ENCODE results near the gene NOS2.
A peak's percentile ranks its signal among the peaks of the same experiment; 100 is the strongest.
"Not testable (repeated sequence)": the region's sequence is repeated elsewhere in the genome, so short reads cannot be mapped to it uniquely, and the experiment has no call there.

Gene NOS2

GRCh38 chr17:27834571-27834970, 34.2 kb upstream of the NOS2 start:
- no peak for TF ChIP-seq POLR2A (IDR thresholded peaks at IDR 0.05; ENCODE audit: low read depth, low read length)
- no peak for TF ChIP-seq POLR2AphosphoS5 (IDR thresholded peaks at IDR 0.05; ENCODE audit: low read depth, low read length)
- TF ChIP-seq TAF1 (IDR thresholded peaks at IDR 0.05; ENCODE audit: borderline replicate concordance, low read depth, low read length), result no peak
- FAIRE-seq (no peak), DNase-seq (ENCODE audit: insufficient read length) (no peak)

- TF ChIP-seq POLR2A (IDR thresholded peaks at IDR 0.05; ENCODE audit: low read depth, low read length) (no peak), TAF1 (IDR thresholded peaks at IDR 0.05; ENCODE audit: borderline replicate concordance, low read depth, low read length) (no peak), POLR2AphosphoS5 (IDR thresholded peaks at IDR 0.05; ENCODE audit: low read depth, low read length) (no peak)
- no peak for FAIRE-seq
- DNase-seq (ENCODE audit: insufficient read length), result no peak
Measured at GRCh38 chr17:27832831-27833230, 32.5 kb upstream of the NOS2 start.

GRCh38 chr17:27829888-27830287, 29.6 kb upstream of the NOS2 start:
- DNase-seq (ENCODE audit: insufficient read length), result not testable (repeated sequence)
- FAIRE-seq, result peak; percentile 91

GRCh38 chr17:27829143-27829711, 28.9 kb upstream of the NOS2 start:
- not testable (repeated sequence) for DNase-seq (ENCODE audit: insufficient read length)
- FAIRE-seq, result peak; percentile 68

GRCh38 chr17:27825459-27825858, 25.1 kb upstream of the NOS2 start:
- TF ChIP-seq TAF1 (IDR thresholded peaks at IDR 0.05; ENCODE audit: borderline replicate concordance, low read depth, low read length) (no peak), POLR2AphosphoS5 (IDR thresholded peaks at IDR 0.05; ENCODE audit: low read depth, low read length) (no peak), POLR2A (IDR thresholded peaks at IDR 0.05; ENCODE audit: low read depth, low read length) (no peak)
- DNase-seq (ENCODE audit: insufficient read length), result no peak
- no peak for FAIRE-seq

- FAIRE-seq (peak; percentile 21), DNase-seq (ENCODE audit: insufficient read length) (no peak)
Measured at GRCh38 chr17:27824745-27825144, 24.4 kb upstream of the NOS2 start.

GRCh38 chr17:27824176-27824715, 23.9 kb upstream of the NOS2 start:
- DNase-seq (ENCODE audit: insufficient read length), result no peak
- no peak for TF ChIP-seq POLR2A (IDR thresholded peaks at IDR 0.05; ENCODE audit: low read depth, low read length)
- TF ChIP-seq POLR2AphosphoS5 (IDR thresholded peaks at IDR 0.05; ENCODE audit: low read depth, low read length), result no peak
- TF ChIP-seq TAF1 (IDR thresholded peaks at IDR 0.05; ENCODE audit: borderline replicate concordance, low read depth, low read length), result no peak
- no peak for FAIRE-seq

More at GRCh38 chr17:27824745-27825144, 24.4 kb upstream of the NOS2 start:
- TF ChIP-seq POLR2A (IDR thresholded peaks at IDR 0.05; ENCODE audit: low read depth, low read length), result no peak
- no peak for TF ChIP-seq TAF1 (IDR thresholded peaks at IDR 0.05; ENCODE audit: borderline replicate concordance, low read depth, low read length)
- no peak for TF ChIP-seq POLR2AphosphoS5 (IDR thresholded peaks at IDR 0.05; ENCODE audit: low read depth, low read length)

- FAIRE-seq; DNase-seq (ENCODE audit: insufficient read length): not testable (repeated sequence)
Measured at GRCh38 chr17:27822108-27822507, 21.8 kb upstream of the NOS2 start.

- TF ChIP-seq POLR2AphosphoS5 (IDR thresholded peaks at IDR 0.05; ENCODE audit: low read depth, low read length), result no peak
- TF ChIP-seq POLR2A (IDR thresholded peaks at IDR 0.05; ENCODE audit: low read depth, low read length), result no peak
- no peak for TF ChIP-seq TAF1 (IDR thresholded peaks at IDR 0.05; ENCODE audit: borderline replicate concordance, low read depth, low read length)
- FAIRE-seq (no peak), DNase-seq (ENCODE audit: insufficient read length) (no peak)
Measured at GRCh38 chr17:27821318-27821717, 21.0 kb upstream of the NOS2 start.

GRCh38 chr17:27819145-27819544, 18.8 kb upstream of the NOS2 start:
- FAIRE-seq (peak; percentile 58), DNase-seq (ENCODE audit: insufficient read length) (no peak)
- TF ChIP-seq TAF1 (IDR thresholded peaks at IDR 0.05; ENCODE audit: borderline replicate concordance, low read depth, low read length), result no peak
- no peak for TF ChIP-seq POLR2A (IDR thresholded peaks at IDR 0.05; ENCODE audit: low read depth, low read length)
- TF ChIP-seq POLR2AphosphoS5 (IDR thresholded peaks at IDR 0.05; ENCODE audit: low read depth, low read length), result no peak

GRCh38 chr17:27818401-27819105, 18.2 kb upstream of the NOS2 start:
- TF ChIP-seq POLR2AphosphoS5 (IDR thresholded peaks at IDR 0.05; ENCODE audit: low read depth, low read length) (no peak), POLR2A (IDR thresholded peaks at IDR 0.05; ENCODE audit: low read depth, low read length) (no peak)
- FAIRE-seq, result peak; percentile 81
- no peak for DNase-seq (ENCODE audit: insufficient read length)

- no peak for TF ChIP-seq POLR2AphosphoS5 (IDR thresholded peaks at IDR 0.05; ENCODE audit: low read depth, low read length)
- TF ChIP-seq POLR2A (IDR thresholded peaks at IDR 0.05; ENCODE audit: low read depth, low read length), result no peak
- TF ChIP-seq TAF1 (IDR thresholded peaks at IDR 0.05; ENCODE audit: borderline replicate concordance, low read depth, low read length), result no peak
- FAIRE-seq (peak; percentile 54), DNase-seq (ENCODE audit: insufficient read length) (no peak)
Measured at GRCh38 chr17:27817731-27818130, 17.4 kb upstream of the NOS2 start.

GRCh38 chr17:27816946-27817345, 16.6 kb upstream of the NOS2 start:
- no peak for TF ChIP-seq POLR2AphosphoS5 (IDR thresholded peaks at IDR 0.05; ENCODE audit: low read depth, low read length)
- TF ChIP-seq TAF1 (IDR thresholded peaks at IDR 0.05; ENCODE audit: borderline replicate concordance, low read depth, low read length), result no peak
- TF ChIP-seq POLR2A (IDR thresholded peaks at IDR 0.05; ENCODE audit: low read depth, low read length), result no peak
- FAIRE-seq (no peak), DNase-seq (ENCODE audit: insufficient read length) (no peak)

All from GM12892 (cell line).